HepG2 (cell line): Measurements from ENCODE around the gene B3GALT6. TPM values are rescaled to one million over a fixed set of nuclear protein-coding genes. Genes with fewer than 3 reads are reported as not detected.

Experiments
- CCAR2 ChIP-seq: fragments of 200-400 bp; formaldehyde crosslinking; optimal IDR thresholded peaks from 2 replicates; pipeline ENCODE3; 2018; ENCODE audit warnings: low read depth, mild to moderate bottlenecking, low read length, moderate library complexity
- CENPT ChIP-seq: sonication (generic); formaldehyde crosslinking; IDR thresholded peaks from 2 replicates; pipeline ENCODE4 v1.8.0; 2022; ENCODE audit warnings: low read depth, mild to moderate bottlenecking, moderate library complexity, missing genetic modification reagents
- DMTF1 ChIP-seq: sonication (generic); formaldehyde crosslinking; IDR thresholded peaks from 2 replicates; pipeline ENCODE4 v1.4.0; 2020; ENCODE audit warnings: mild to moderate bottlenecking, missing genetic modification reagents
- HDAC1 ChIP-seq: sonication (generic); formaldehyde crosslinking; IDR thresholded peaks from 2 replicates; pipeline ENCODE4 v1.5.1; 2020; ENCODE audit warnings: mild to moderate bottlenecking, missing genetic modification reagents
- HNRNPL ChIP-seq: fragments of 200-400 bp; formaldehyde crosslinking; IDR thresholded peaks from 2 replicates; pipeline ENCODE4 v1.6.1; 2017; ENCODE audit warnings: mild to moderate bottlenecking, low read depth, low read length
- JDP2 ChIP-seq: sonication (generic); formaldehyde crosslinking; IDR thresholded peaks from 2 replicates; pipeline ENCODE4 v1.8.1; 2022; ENCODE audit warnings: missing genetic modification reagents, borderline replicate concordance
- MIER3 ChIP-seq: IDR thresholded peaks from 2 replicates; pipeline ENCODE4 v1.6.1; 2016; ENCODE audit warnings: missing compliant biosample characterization, borderline replicate concordance
- MYNN ChIP-seq: sonication (generic); formaldehyde crosslinking; IDR thresholded peaks from 2 replicates; pipeline ENCODE4 v1.4.0; 2020; ENCODE audit warnings: mild to moderate bottlenecking, low read depth, missing genetic modification reagents
- NR2F2 ChIP-seq: IDR thresholded peaks from 2 replicates; pipeline ENCODE4 v1.6.1; 2012; ENCODE audit warnings: low read depth, inconsistent platforms, borderline replicate concordance
- PRDM10 ChIP-seq: sonication (generic); formaldehyde crosslinking; IDR thresholded peaks from 2 replicates; pipeline ENCODE4 v1.4.0; 2020; ENCODE audit warnings: low read depth, missing genetic modification reagents
- REST ChIP-seq, 2 experiments: IDR thresholded peaks; 2 replicates each; pipeline ENCODE4 v1.6.1; 2011 to 2012; ENCODE audit warnings: low read length in 2 of 2, borderline replicate concordance in 1 of 2, low read depth in 1 of 2, mild to moderate bottlenecking in 1 of 2, moderate library complexity in 1 of 2
- SP5 ChIP-seq: IDR thresholded peaks from 2 replicates; pipeline ENCODE4 v1.6.1; 2016; ENCODE audit warnings: low read depth, borderline replicate concordance
- TCF12 ChIP-seq, 2 experiments: fragments of 450-650 bp in 1 of 2; sonication (generic) in 1 of 2; formaldehyde crosslinking in 1 of 2; IDR thresholded peaks; 2 replicates each; pipeline versions ENCODE4 v1.6.1 to v1.8.0; 2017 to 2022; ENCODE audit warnings: antibody characterized with exemption in 1 of 2, mild to moderate bottlenecking in 1 of 2, missing genetic modification reagents in 1 of 2, moderate library complexity in 1 of 2
- ZNF296 ChIP-seq: sonication (generic); formaldehyde crosslinking; conservative IDR thresholded peaks from 2 replicates; pipeline ENCODE4 v1.5.0; 2020; ENCODE audit warnings: mild to moderate bottlenecking, missing genetic modification reagents
- ZNF354B ChIP-seq: sonication (generic); formaldehyde crosslinking; IDR thresholded peaks from 2 replicates; pipeline ENCODE4 v1.8.0; 2022; ENCODE audit warnings: mild to moderate bottlenecking, missing genetic modification reagents
- ZNF441 ChIP-seq: sonication (generic); formaldehyde crosslinking; IDR thresholded peaks from 2 replicates; pipeline ENCODE4 v1.7.0; 2021; ENCODE audit warnings: missing genetic modification reagents, borderline replicate concordance
- ZNF616 ChIP-seq: sonication (generic); formaldehyde crosslinking; IDR thresholded peaks from 2 replicates; pipeline ENCODE4 v1.5.0; 2020; ENCODE audit warnings: low read depth, mild to moderate bottlenecking, missing genetic modification reagents
- ZNF7 ChIP-seq: IDR thresholded peaks from 2 replicates; pipeline ENCODE4 v1.6.1; 2016; ENCODE audit warnings: missing biosample characterization, missing genetic modification reagents
- ZNF768 ChIP-seq: sonication (generic); formaldehyde crosslinking; IDR thresholded peaks from 2 replicates; pipeline ENCODE4 v1.4.0; 2020; ENCODE audit warnings: missing genetic modification reagents
- polyA plus RNA-seq, 8 experiments: library from polyadenylated mRNA; depleted of rRNA in 3 of 8; stranded (reverse) in 7 of 8; unstranded in 1 of 8; fragments of >200 nt; fragmentation: Illumina TruSeq in 4 of 8; extraction: Trizol in 4 of 8; gene quantifications; 2 replicates each; pipeline versions ENCODE4 v1.2.1 to v1.2.3, GENCODE V29; 2011 to 2016; ENCODE audit warnings: low read depth in 4 of 8, missing spikeins in 1 of 8, mixed read lengths in 1 of 8; ENCODE audit not compliant: insufficient read depth in 1 of 8
- total RNA-seq, 5 experiments: library from RNA; depleted of rRNA; stranded (reverse); fragments of >200 nt; fragmentation: Illumina TruSeq; extraction: Trizol; gene quantifications; 2 replicates each; pipeline ENCODE4 v1.2.3, GENCODE V29; 2016; ENCODE audit warnings: low read depth in 1 of 5

B3GALT6 gene
- total and polyA plus RNA-seq, 2 of the 13 experiments (the other 11 are each of a cell fraction or from before 2014, with no cell fraction given), result 3.9 to 14.2 TPM

- TF ChIP-seq ZNF441 (CRISPR knock-in tag) (no peak; the same call in 1 of the 2 replicates), JDP2 (CRISPR knock-in tag) (no peak), ZNF768 (CRISPR knock-in tag) (0 out of 2 replicates have a peak, but pooled peaks have one; percentile 64), ZNF354B (CRISPR knock-in tag) (no peak), REST (IDR thresholded peaks at IDR 0.05; ENCODE audit: borderline replicate concordance in 1 of 2, low read depth in 1 of 2, low read length in 2 of 2) (no peak), CENPT (CRISPR knock-in tag) (no peak), ZNF296 (CRISPR knock-in tag) (no peak), CCAR2 (no peak), SP5 (0 out of 2 replicates have a peak, but pooled peaks have one; percentile 27), MYNN (CRISPR knock-in tag) (no peak; the same call in 1 of the 2 replicates), NR2F2 (no peak), PRDM10 (CRISPR knock-in tag) (no peak), HDAC1 (CRISPR knock-in tag) (peak; percentile 90), DMTF1 (CRISPR knock-in tag) (no peak), ZNF616 (CRISPR knock-in tag) (peak; percentile 67), TCF12 (IDR thresholded peaks at IDR 0.05) (no peak), TCF12 (CRISPR knock-in tag; IDR thresholded peaks at IDR 0.05) (peak; percentile 64; the same call in 1 of the 2 replicates), ZNF7 (CRISPR knock-in tag) (no peak), MIER3 (peak; percentile 56; the same call in 1 of the 2 replicates), HNRNPL (0 out of 2 replicates have a peak, but pooled peaks have one; percentile 25)
These were observed 433 bp upstream of the B3GALT6 start, which contains the start of gene SDF4 (continued) for GRCh38 chr1:1231400-1232207.
